B cell (primary cell): ENCODE results near the gene AGTPBP1. TPM values are rescaled to one million over a fixed set of nuclear protein-coding genes. Genes with fewer than 3 reads are reported as not detected.

Source experiments
- ATAC-seq: fragments of 200-7000 bp; cut with Tn5 transposase; one replicate; pipeline ENCODE4 v1.10.0; 2021; ENCODE audit warnings: low read depth, mild to moderate bottlenecking, moderate number of reproducible peaks, moderate library complexity
- CTCF ChIA-PET: fragments of 350-600 bp; sonication (Branson Sonifier 250); formaldehyde crosslinking; loops from one replicate; lab custom pipeline; 2021; ENCODE audit warnings: antibody characterized with exemption, inconsistent platforms; lab: Charles Lee
- POLR2A ChIA-PET: fragments of 350-600 bp; sonication (Branson Sonifier 250); formaldehyde crosslinking; loops from one replicate; lab custom pipeline; 2021; ENCODE audit warnings: antibody characterized with exemption; lab: Charles Lee
- DNase-seq: peaks from one replicate; pipeline ENCODE4 v3.0.0; 2013
- H2AFZ ChIP-seq: 2 replicates; pipeline ENCODE4 v1.6.1; 2012; ENCODE audit warnings: mild to moderate bottlenecking, low read depth, low read length; ENCODE audit not compliant: insufficient read depth, poor library complexity, severe bottlenecking
- H3K27ac ChIP-seq, 2 donors: 1 replicate in 1 of 2; 2 replicates in 1 of 2; pipeline ENCODE4 v1.5.1; 2012 to 2013; ENCODE audit warnings: low read length in 2 of 2, mild to moderate bottlenecking in 2 of 2, moderate library complexity in 1 of 2
- H3K27me3 ChIP-seq, 4 experiments: fragments of 200-600 bp in 1 of 4; sonication (generic) in 1 of 4; replicated peaks in 1 of 4; 1 replicate in 2 of 4; 2 replicates in 2 of 4; pipeline versions ENCODE4 v1.6.1 to v1.7.0; 2013 to 2016; ENCODE audit warnings: low read length in 3 of 4, mild to moderate bottlenecking in 2 of 4, mixed read lengths in 1 of 4, moderate library complexity in 1 of 4; ENCODE audit not compliant: insufficient read depth in 4 of 4, control insufficient read depth in 3 of 4; ENCODE audit errors: control extremely low read depth in 1 of 4
- H3K36me3 ChIP-seq, 2 experiments: replicated peaks in 1 of 2; 1 replicate in 1 of 2; 2 replicates in 1 of 2; pipeline versions ENCODE4 v1.6.1 to v1.7.1; 2013; ENCODE audit warnings: low read length in 1 of 2; ENCODE audit not compliant: insufficient read depth in 2 of 2, control insufficient read depth in 1 of 2; ENCODE audit errors: control extremely low read depth in 1 of 2, extremely low read depth in 1 of 2
- H3K4me1 ChIP-seq, 2 donors: fragments of 200-600 bp in 1 of 2; sonication (generic) in 1 of 2; 1 replicate in 1 of 2; 2 replicates in 1 of 2; pipeline versions ENCODE4 v1.5.1 to v1.6.1; 2013 to 2017; ENCODE audit warnings: low read length in 2 of 2; ENCODE audit not compliant: control insufficient read depth in 2 of 2, insufficient read depth in 2 of 2
- H3K4me2 ChIP-seq: replicated peaks from 2 replicates; pipeline ENCODE3; 2012; ENCODE audit warnings: mild to moderate bottlenecking, low read depth, low read length; ENCODE audit not compliant: poor library complexity, severe bottlenecking
- H3K4me3 ChIP-seq, 5 experiments: fragments of 200-600 bp in 1 of 5; sonication (generic) in 1 of 5; 1 replicate in 3 of 5; 2 replicates in 2 of 5; pipeline versions ENCODE4 v1.5.1 to v1.7.0; 2011 to 2016; ENCODE audit warnings: low read length in 4 of 5, mild to moderate bottlenecking in 4 of 5, low read depth in 2 of 5, control low read depth in 1 of 5, moderate library complexity in 1 of 5; ENCODE audit not compliant: insufficient read depth in 1 of 5; ENCODE audit errors: control extremely low read depth in 1 of 5, extremely low read depth in 1 of 5
- H3K79me2 ChIP-seq: fragments of 200-600 bp; sonication (generic); one replicate; pipeline ENCODE4 v1.6.0; 2016; ENCODE audit warnings: low read length; ENCODE audit not compliant: control insufficient read depth, insufficient read depth
- H3K9ac ChIP-seq: fragments of 200-600 bp; sonication (generic); 2 replicates; pipeline ENCODE4 v1.6.1; 2017; ENCODE audit warnings: mild to moderate bottlenecking, low read length, moderate library complexity
- H3K9me3 ChIP-seq, 3 donors: one replicate each; pipeline versions ENCODE4 v1.6.1 to v1.7.1; 2013; ENCODE audit warnings: low read length in 2 of 3; ENCODE audit not compliant: control insufficient read depth in 2 of 3, insufficient read depth in 1 of 3; ENCODE audit errors: control extremely low read depth in 1 of 3
- H4K20me1 ChIP-seq: 2 replicates; pipeline ENCODE4 v1.6.0; 2012; ENCODE audit warnings: mild to moderate bottlenecking, low read length; ENCODE audit not compliant: insufficient read depth, control insufficient read depth, poor library complexity, severe bottlenecking
- H3K27ac Mint-ChIP-seq: one replicate; pipeline ENCODE4 v1.8.0; 2021; ENCODE audit warnings: mixed read lengths
- H3K27me3 Mint-ChIP-seq: one replicate; pipeline ENCODE4 v1.8.0; 2021; ENCODE audit warnings: mixed read lengths
- H3K4me1 Mint-ChIP-seq: one replicate; pipeline ENCODE4 v1.8.0; 2021; ENCODE audit warnings: mixed read lengths
- H3K4me3 Mint-ChIP-seq: one replicate; pipeline ENCODE4 v1.8.0; 2021; ENCODE audit warnings: mixed read lengths
- H3K9me3 Mint-ChIP-seq: one replicate; pipeline ENCODE4 v1.8.0; 2022; ENCODE audit warnings: mixed read lengths; ENCODE audit not compliant: insufficient read depth
- CTCF ChIP-seq: fragments of 200-600 bp; IDR thresholded peaks from one replicate; pipeline ENCODE4 v1.8.0; 2022; ENCODE audit warnings: antibody characterized with exemption, mild to moderate bottlenecking
- EZH2 ChIP-seq: IDR thresholded peaks from 2 replicates; pipeline ENCODE4 v1.6.1; 2012; ENCODE audit warnings: borderline replicate concordance, low read depth, mild to moderate bottlenecking, moderate library complexity, low read length; ENCODE audit not compliant: insufficient read depth, poor library complexity, severe bottlenecking
- WGBS: methylation state at CpG from one replicate; pipeline ENCODE4 v1.1.5; 2013; ENCODE audit warnings: missing lambda C conversion rate; ENCODE audit not compliant: insufficient coverage; 5-methylcytosine and 5-hydroxymethylcytosine counted together
- intact Hi-C: fragments of 100-400 bp; cut with micrococcal nuclease; formaldehyde crosslinking; loops from one replicate; pipeline ENCODE4 v1.10.0; 2022
- polyA plus RNA-seq: library from polyadenylated mRNA; depleted of rRNA; stranded (reverse); fragments of >200 nt; gene quantifications from 2 replicates; pipeline ENCODE4 v1.2.3, GENCODE V29; 2012
- total RNA-seq, 2 donors: library from RNA; stranded (reverse); fragments of 120-200 nt in 1 of 2; gene quantifications; 1 replicate in 1 of 2; 2 replicates in 1 of 2; pipeline versions ENCODE4 v1.2.3 to v1.2.4, GENCODE V29; 2013 to 2022

Gene AGTPBP1
- total and polyA plus RNA-seq, 2 donors (not counting 1 experiment from before 2014, with no cell fraction given): 7.5 to 33.1 TPM

- H3K9me3 Mint-ChIP-seq: no peaks in the 10 kb centered on the region
- CTCF ChIA-PET: no interaction called here
- H3K4me1 Mint-ChIP-seq: no peaks in the 10 kb centered on the region
- Histone ChIP-seq H3K4me1 (no peaks in the 10 kb centered on the region), H2AFZ (no peak overlapping the region), H4K20me1 (no peaks in the 10 kb centered on the region), H3K9ac (no peak overlapping the region), H3K27me3 (no peaks in the 10 kb centered on the region), H3K36me3 (no peaks in the 10 kb centered on the region), H3K27ac (no peak overlapping the region), H3K79me2 (no peaks in the 10 kb centered on the region), H3K4me3 (no peak overlapping the region), H3K9me3 (no peaks in the 10 kb centered on the region), H3K4me2 (no peak overlapping the region)
- intact Hi-C loops: no loop called here
- ATAC-seq (no peak), DNase-seq (no peak)
- no peaks in the 10 kb centered on the region for H3K27me3 Mint-ChIP-seq
- H3K4me3 Mint-ChIP-seq: no peak overlapping the region
- 96% methylated on average over 6 of the region's 6 CpGs for WGBS
- POLR2A ChIA-PET: no interaction called here
- no peak overlapping the region for H3K27ac Mint-ChIP-seq
- TF ChIP-seq EZH2: no peak
- no peak for TF ChIP-seq CTCF
Observed at GRCh38 chr9:85602742-85603141, 139.0 kb downstream of the AGTPBP1 start.

GRCh38 chr9:85600675-85601263, 141.0 kb downstream of the AGTPBP1 start:
- WGBS: 87% methylated on average over 8 of the region's 8 CpGs
- Histone ChIP-seq H4K20me1 (no peaks in the 10 kb centered on the region), H3K4me2 (no peak overlapping the region), H3K27me3 (no peaks in the 10 kb centered on the region), H3K4me3 (no peak overlapping the region), H3K79me2 (no peaks in the 10 kb centered on the region), H3K27ac (no peak overlapping the region), H3K4me1 (no peaks in the 10 kb centered on the region), H2AFZ (no peak overlapping the region), H3K36me3 (no peaks in the 10 kb centered on the region), H3K9ac (no peak overlapping the region), H3K9me3 (no peaks in the 10 kb centered on the region)
- H3K27ac Mint-ChIP-seq: no peak overlapping the region
- ChIA-PET POLR2A (no interaction called here), CTCF (no interaction called here)
- DNase-seq: no peak
- TF ChIP-seq CTCF: no peak
- intact Hi-C loops: no loop called here
- no peaks in the 10 kb centered on the region for H3K9me3 Mint-ChIP-seq
- ATAC-seq: no peak
- no peaks in the 10 kb centered on the region for H3K27me3 Mint-ChIP-seq
- H3K4me1 Mint-ChIP-seq: no peaks in the 10 kb centered on the region
- no peak overlapping the region for H3K4me3 Mint-ChIP-seq
